Measurements from ENCODE around the gene KIAA1143. TPM values are rescaled to one million over a fixed set of nuclear protein-coding genes. Genes with fewer than 3 reads are reported as not detected.

Gene KIAA1143
- total and polyA plus RNA-seq, 2 donors (not counting 3 experiments of a cell fraction or from before 2014, with no cell fraction given) = 6.1 to 25.2 TPM

- Histone ChIP-seq H3K79me2 (ENCODE audit: control insufficient read depth, insufficient read depth, low read length) (peaks cover 63% of the 10 kb centered on the region), H2AFZ (ENCODE audit: low read depth, low read length) (peak overlapping the region; percentile 91), H3K27me3 (ENCODE audit: control insufficient read depth in 2 of 2, insufficient read depth in 2 of 2, low read length in 2 of 2) (no peaks in the 10 kb centered on the region), H3K9me1 (replicated peaks; ENCODE audit: control insufficient read depth, extremely low read depth, insufficient read depth, low read length) (no peaks in the 10 kb centered on the region), H3K4me2 (ENCODE audit: insufficient read depth, low read length) (peak overlapping the region; percentile 90), H3K9ac (replicated peaks; ENCODE audit: extremely low read depth, insufficient read depth, low read length) (peak overlapping the region; percentile 50), H3K4me3 (replicated peaks in 1 of 3; ENCODE audit: insufficient read depth in 1 of 3, low read depth in 1 of 3, low read length in 3 of 3) (peak overlapping the region; percentile 57 to 91 (median 81)), H3K27ac (ENCODE audit: insufficient read depth, low read depth, low read length) (peak overlapping the region; percentile 48), H3K4me1 (ENCODE audit: control insufficient read depth, extremely low read depth, insufficient read depth, low read length) (peaks cover 6% of the 10 kb centered on the region), H3K9me3 (replicated peaks; ENCODE audit: control insufficient read depth, insufficient read depth, low read length) (no peaks in the 10 kb centered on the region), H4K20me1 (replicated peaks; ENCODE audit: control insufficient read depth, extremely low read depth, insufficient read depth, low read length) (no peaks in the 10 kb centered on the region), H3K36me3 (ENCODE audit: control insufficient read depth in 2 of 2, extremely low read depth in 1 of 2, insufficient read depth in 2 of 2, low read length in 2 of 2) (no peaks in the 10 kb centered on the region)
- ChIA-PET CTCF (interaction anchor here (0.9 to 1.8 kb wide), 6 partner anchors 33 to 439 kb away, joined by 3 to 6 read pairs (median 4); partner anchors contain the start of genes ZNF501 and ZNF502), POLR2A (no interaction called here)
- peak; percentile 62 for FAIRE-seq
- DNase-seq (ENCODE audit: low read depth, low spot score) = no peak
- TF ChIP-seq, protein P1, sequence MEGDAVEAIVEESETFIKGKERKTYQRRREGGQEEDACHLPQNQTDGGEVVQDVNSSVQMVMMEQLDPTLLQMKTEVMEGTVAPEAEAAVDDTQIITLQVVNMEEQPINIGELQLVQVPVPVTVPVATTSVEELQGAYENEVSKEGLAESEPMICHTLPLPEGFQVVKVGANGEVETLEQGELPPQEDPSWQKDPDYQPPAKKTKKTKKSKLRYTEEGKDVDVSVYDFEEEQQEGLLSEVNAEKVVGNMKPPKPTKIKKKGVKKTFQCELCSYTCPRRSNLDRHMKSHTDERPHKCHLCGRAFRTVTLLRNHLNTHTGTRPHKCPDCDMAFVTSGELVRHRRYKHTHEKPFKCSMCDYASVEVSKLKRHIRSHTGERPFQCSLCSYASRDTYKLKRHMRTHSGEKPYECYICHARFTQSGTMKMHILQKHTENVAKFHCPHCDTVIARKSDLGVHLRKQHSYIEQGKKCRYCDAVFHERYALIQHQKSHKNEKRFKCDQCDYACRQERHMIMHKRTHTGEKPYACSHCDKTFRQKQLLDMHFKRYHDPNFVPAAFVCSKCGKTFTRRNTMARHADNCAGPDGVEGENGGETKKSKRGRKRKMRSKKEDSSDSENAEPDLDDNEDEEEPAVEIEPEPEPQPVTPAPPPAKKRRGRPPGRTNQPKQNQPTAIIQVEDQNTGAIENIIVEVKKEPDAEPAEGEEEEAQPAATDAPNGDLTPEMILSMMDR (IDR thresholded peaks at IDR 0.05; ENCODE audit: extremely low read depth in 1 of 2, insufficient read depth in 1 of 2, low read depth in 1 of 2, low read length in 2 of 2) = no peak
- TF ChIP-seq, protein P2, sequence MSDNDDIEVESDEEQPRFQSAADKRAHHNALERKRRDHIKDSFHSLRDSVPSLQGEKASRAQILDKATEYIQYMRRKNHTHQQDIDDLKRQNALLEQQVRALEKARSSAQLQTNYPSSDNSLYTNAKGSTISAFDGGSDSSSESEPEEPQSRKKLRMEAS (IDR thresholded peaks at IDR 0.05; ENCODE audit: insufficient read depth, insufficient read length) = no peak
- no peak for TF ChIP-seq FOS (IDR thresholded peaks at IDR 0.05; ENCODE audit: borderline replicate concordance, insufficient read depth, low read length)
- TF ChIP-seq EZH2 (IDR thresholded peaks at IDR 0.05; ENCODE audit: borderline replicate concordance, low read depth, low read length, severe bottlenecking) = no peak
- no peak for TF ChIP-seq GATA2 (IDR thresholded peaks at IDR 0.05; ENCODE audit: insufficient read depth, insufficient read length, low read depth, low read length)
- intact Hi-C loops (cut with micrococcal nuclease) = loop anchor here (1.0 to 5.0 kb wide), 2 partner anchors 115 to 152 kb away; partner anchors contain the start of gene ZNF35
- no TSS peak for BruUV-seq (replicated peaks)
- dilution Hi-C loops (cut with MboI; ENCODE audit: extremely low pct_ligation_motif_present, low sequenced_read_pairs) = no loop called here
Observed at GRCh38 chr3:44762170-44762677, 805 bp upstream of the KIAA1143 start.
